Ovary (tissue), 3 donors: ENCODE measurements around the gene TMEM132D.

Experiments used
- CTCF ChIP-seq, 3 donors: fragments of 450-650 bp in 2 of 3; fragments of 200-600 bp in 1 of 3; IDR thresholded peaks; one replicate each; pipeline versions ENCODE4 v1.5.1 to v1.8.0; 2016 to 2022; ENCODE audit warnings: antibody characterized with exemption in 3 of 3, mild to moderate bottlenecking in 1 of 3
- POLR2A ChIP-seq: fragments of 450-650 bp; IDR thresholded peaks from one replicate; pipeline ENCODE4 v1.6.1; 2017; ENCODE audit warnings: antibody characterized with exemption, mild to moderate bottlenecking, moderate library complexity
- donor health status: DM: no; HTN: no; CAD: no.

- TF ChIP-seq CTCF (IDR thresholded peaks at IDR 0.05) (no peak), POLR2A (no peak)
Observed at GRCh38 chr12:129617849-129618248, 286.0 kb downstream of the TMEM132D start.
